DOHH2 (cell line): ENCODE results near the gene MKLN1.

Experiments
- H3F3A ChIP-seq: fragments of 200-600 bp; sonication (generic), shearing (Covaris generic); 2 replicates; pipeline ENCODE4 v1.6.0; 2016; ENCODE audit warnings: antibody characterized with exemption, mild to moderate bottlenecking; ENCODE audit not compliant: control insufficient read depth, insufficient read depth
- H3K27ac ChIP-seq: fragments of 200-600 bp; sonication (generic); 2 replicates; pipeline ENCODE4 v1.5.1; 2014; ENCODE audit warnings: low read depth, mild to moderate bottlenecking, low read length, moderate library complexity
- H3K27me3 ChIP-seq: fragments of 200-600 bp; sonication (generic); 2 replicates; pipeline ENCODE4 v1.6.1; 2014; ENCODE audit warnings: mild to moderate bottlenecking, low read length, mixed read lengths; ENCODE audit not compliant: control insufficient read depth
- H3K36me3 ChIP-seq: fragments of 200-600 bp; sonication (generic); 2 replicates; pipeline ENCODE4 v1.6.1; 2014; ENCODE audit warnings: mild to moderate bottlenecking, low read length, moderate library complexity, mixed read lengths; ENCODE audit not compliant: control insufficient read depth
- H3K4me1 ChIP-seq: fragments of 200-600 bp; sonication (generic); 2 replicates; pipeline ENCODE4 v1.6.1; 2014; ENCODE audit warnings: mild to moderate bottlenecking, low read length, mixed read lengths; ENCODE audit not compliant: control insufficient read depth
- H3K4me2 ChIP-seq: fragments of 200-600 bp; sonication (generic); 2 replicates; pipeline ENCODE4 v1.6.0; 2014; ENCODE audit warnings: mild to moderate bottlenecking, low read length, moderate library complexity
- H3K4me3 ChIP-seq: fragments of 200-600 bp; sonication (generic); 2 replicates; pipeline ENCODE4 v1.5.1; 2014; ENCODE audit warnings: mild to moderate bottlenecking, low read length, mixed read lengths
- H3K79me2 ChIP-seq: fragments of 200-600 bp; sonication (generic); 2 replicates; pipeline ENCODE4 v1.6.1; 2014; ENCODE audit warnings: mild to moderate bottlenecking, low read length, mixed read lengths; ENCODE audit not compliant: control insufficient read depth
- H3K9me2 ChIP-seq: fragments of 200-600 bp; sonication (generic); replicated peaks from 2 replicates; pipeline ENCODE4 v1.6.1; 2014; ENCODE audit warnings: mild to moderate bottlenecking, low read length, mixed read lengths; ENCODE audit not compliant: control insufficient read depth
- H3K9me3 ChIP-seq: fragments of 200-600 bp; sonication (generic); 2 replicates; pipeline ENCODE4 v1.6.1; 2014; ENCODE audit warnings: antibody characterized with exemption, low read length, mixed read lengths; ENCODE audit not compliant: control insufficient read depth, insufficient read depth
- H4K20me1 ChIP-seq: fragments of 200-600 bp; sonication (generic); 2 replicates; pipeline ENCODE4 v1.6.0; 2014; ENCODE audit warnings: low read depth, mild to moderate bottlenecking, antibody characterized with exemption, low read length, moderate library complexity; ENCODE audit not compliant: control insufficient read depth, insufficient read depth
- CTCF ChIP-seq: fragments of 200-600 bp; sonication (generic); IDR thresholded peaks from one replicate; pipeline ENCODE4 v1.5.1; 2014; ENCODE audit warnings: antibody characterized with exemption, mild to moderate bottlenecking, low read depth, low read length; ENCODE audit not compliant: poor library complexity, severe bottlenecking
- EZH2phosphoT487 ChIP-seq: fragments of 200-600 bp; sonication (generic); IDR thresholded peaks from 2 replicates; pipeline ENCODE4 v1.6.1; 2017; ENCODE audit warnings: borderline replicate concordance, mild to moderate bottlenecking, antibody characterized with exemption, low read length, moderate library complexity, mixed read lengths

MKLN1 gene

GRCh38 chr7:131359136-131359776 is 31.6 kb downstream of the MKLN1 start:
- Histone ChIP-seq H3K27ac (no peak overlapping the region), H3F3A (no peaks in the 10 kb centered on the region), H3K9me2 (no peaks in the 10 kb centered on the region), H3K4me2 (no peak overlapping the region), H4K20me1 (peaks cover 18% of the 10 kb centered on the region), H3K4me3 (no peak overlapping the region), H3K4me1 (peaks cover 19% of the 10 kb centered on the region), H3K27me3 (no peaks in the 10 kb centered on the region), H3K9me3 (no peaks in the 10 kb centered on the region), H3K79me2 (peaks cover 100% of the 10 kb centered on the region), H3K36me3 (peaks cover 3% of the 10 kb centered on the region; the same call in 1 of the 2 replicates)
- TF ChIP-seq EZH2phosphoT487 (no peak), CTCF (no peak)

- Histone ChIP-seq H3K4me2 (no peak overlapping the region), H3K27ac (no peak overlapping the region), H3F3A (no peaks in the 10 kb centered on the region), H3K79me2 (peaks cover 100% of the 10 kb centered on the region), H3K4me3 (no peak overlapping the region), H4K20me1 (peaks cover 6% of the 10 kb centered on the region; the same call in 1 of the 2 replicates), H3K9me3 (no peaks in the 10 kb centered on the region), H3K27me3 (no peaks in the 10 kb centered on the region), H3K4me1 (peaks cover 37% of the 10 kb centered on the region), H3K9me2 (no peaks in the 10 kb centered on the region), H3K36me3 (no peaks in the 10 kb centered on the region)
- TF ChIP-seq CTCF (no peak), EZH2phosphoT487 (no peak)
Measured at GRCh38 chr7:131363719-131364118, 36.0 kb downstream of the MKLN1 start.

- peaks cover 6% of the 10 kb centered on the region; the same call in 1 of the 2 replicates for H4K20me1 ChIP-seq
- H3K36me3 ChIP-seq = no peaks in the 10 kb centered on the region
Measured at GRCh38 chr7:131364767-131365344, 37.2 kb downstream of the MKLN1 start.

More at GRCh38 chr7:131364767-131365344, 37.2 kb downstream of the MKLN1 start:
- Histone ChIP-seq H3K79me2 (peaks cover 100% of the 10 kb centered on the region), H3K9me3 (no peaks in the 10 kb centered on the region), H3K4me1 (peaks cover 47% of the 10 kb centered on the region), H3K4me3 (no peak overlapping the region), H3K27me3 (no peaks in the 10 kb centered on the region), H3K4me2 (no peak overlapping the region), H3K9me2 (no peaks in the 10 kb centered on the region), H3F3A (peaks cover 2% of the 10 kb centered on the region; the same call in 1 of the 2 replicates), H3K27ac (no peak overlapping the region)
- TF ChIP-seq EZH2phosphoT487 = no peak
- TF ChIP-seq CTCF = no peak
